Thoracic aorta (tissue), 2 donors: ENCODE results near the gene KIRREL3. TPM values are rescaled to one million over a fixed set of nuclear protein-coding genes. Genes with fewer than 3 reads are reported as not detected.

Source experiments
- ATAC-seq: fragments of 150-250 bp; one replicate; pipeline ENCODE4 v1.8.0; 2017; ENCODE audit warnings: low read depth; ENCODE audit not compliant: insufficient number of reproducible peaks, low FRiP score
- DNase-seq: peaks from one replicate; pipeline ENCODE4 v3.0.0-alpha.2; 2020; ENCODE audit warnings: low spot score
- H3K27ac ChIP-seq, 2 donors: fragments of 200-600 bp; sonication (generic); 1 replicate in 1 of 2; 2 replicates in 1 of 2; pipeline ENCODE4 v1.5.1; 2016; ENCODE audit warnings: mild to moderate bottlenecking in 2 of 2, moderate library complexity in 2 of 2
- H3K27me3 ChIP-seq: fragments of 200-600 bp; sonication (generic); replicated peaks from 2 replicates; pipeline ENCODE4 v1.6.0; 2016; ENCODE audit warnings: mild to moderate bottlenecking; ENCODE audit not compliant: insufficient read depth
- H3K36me3 ChIP-seq: fragments of 200-600 bp; sonication (generic); one replicate; pipeline ENCODE4 v1.5.1; 2016
- H3K4me1 ChIP-seq, 2 donors: fragments of 200-600 bp; sonication (generic); 1 replicate in 1 of 2; 2 replicates in 1 of 2; pipeline versions ENCODE4 v1.5.1 to v1.6.0; 2016; ENCODE audit warnings: low read depth in 2 of 2, mild to moderate bottlenecking in 1 of 2; ENCODE audit not compliant: control insufficient read depth in 1 of 2
- H3K4me3 ChIP-seq: fragments of 200-600 bp; sonication (generic); 2 replicates; pipeline ENCODE4 v1.5.1; 2016; ENCODE audit warnings: mild to moderate bottlenecking
- H3K9me3 ChIP-seq: fragments of 200-600 bp; sonication (generic); 2 replicates; pipeline ENCODE4 v1.5.1; 2016
- CTCF ChIP-seq: fragments of 200-600 bp; sonication (generic); IDR thresholded peaks from one replicate; pipeline ENCODE4 v1.5.1; 2019; ENCODE audit warnings: antibody characterized with exemption
- total RNA-seq, 2 donors: library from RNA; depleted of rRNA; stranded (reverse); fragments of >200 nt; gene quantifications; one replicate each; pipeline versions ENCODE4 v1.1.0 to v1.2.3, GENCODE V29; 2016

Gene KIRREL3
- total RNA-seq, 2 donors from 2014 or later = not detected

- ATAC-seq = no peak
- Histone ChIP-seq H3K9me3 (no peaks in the 10 kb centered on the region), H3K4me1 (no peaks in the 10 kb centered on the region), H3K27ac (no peak overlapping the region), H3K36me3 (no peaks in the 10 kb centered on the region), H3K27me3 (no peaks in the 10 kb centered on the region), H3K4me3 (no peak overlapping the region)
- DNase-seq = no peak
- TF ChIP-seq CTCF = no peak
Measured at GRCh38 chr11:126496576-126497337, 503.8 kb downstream of the KIRREL3 start.

GRCh38 chr11:126495281-126496220 is 505.0 kb downstream of the KIRREL3 start:
- no peak for ATAC-seq
- TF ChIP-seq CTCF = no peak
- Histone ChIP-seq H3K9me3 (no peaks in the 10 kb centered on the region), H3K36me3 (no peaks in the 10 kb centered on the region), H3K27me3 (no peaks in the 10 kb centered on the region), H3K27ac (no peak overlapping the region), H3K4me3 (no peak overlapping the region), H3K4me1 (no peaks in the 10 kb centered on the region)
- no peak for DNase-seq

GRCh38 chr11:126494831-126495230 is 505.7 kb downstream of the KIRREL3 start:
- no peak for TF ChIP-seq CTCF
- Histone ChIP-seq H3K36me3 (no peaks in the 10 kb centered on the region), H3K4me3 (no peak overlapping the region), H3K4me1 (no peaks in the 10 kb centered on the region), H3K9me3 (no peaks in the 10 kb centered on the region), H3K27me3 (no peaks in the 10 kb centered on the region), H3K27ac (no peak overlapping the region)
- DNase-seq (no peak), ATAC-seq (no peak)

- TF ChIP-seq CTCF = no peak
- no peak for ATAC-seq
- H3K27ac ChIP-seq = no peak overlapping the region
- H3K4me1 ChIP-seq = no peaks in the 10 kb centered on the region
- H3K27me3 ChIP-seq = no peaks in the 10 kb centered on the region
- H3K36me3 ChIP-seq = no peaks in the 10 kb centered on the region
- no peaks in the 10 kb centered on the region for H3K9me3 ChIP-seq
- no peak overlapping the region for H3K4me3 ChIP-seq
- DNase-seq = no peak
Measured at GRCh38 chr11:126492331-126493082, 508.1 kb downstream of the KIRREL3 start.
